HCT116 (cell line): Measurements from ENCODE around the gene VIT.

Experiments
- ATF3 ChIP-seq: IDR thresholded peaks from 2 replicates; pipeline ENCODE4 v1.6.1; 2012
- CTCF ChIP-seq, 3 experiments: fragments of 200-600 bp in 1 of 3; sonication (generic) in 1 of 3; IDR thresholded peaks in 2 of 3; conservative IDR thresholded peaks in 1 of 3; 2 replicates each; pipeline ENCODE4 v1.5.1; 2012 to 2017; ENCODE audit warnings: low read depth in 2 of 3, low read length in 2 of 3, antibody characterized with exemption in 1 of 3, borderline replicate concordance in 1 of 3, control low read depth in 1 of 3, mild to moderate bottlenecking in 1 of 3, mixed read lengths in 1 of 3, mixed run types in 1 of 3, moderate library complexity in 1 of 3; ENCODE audit not compliant: insufficient read depth in 1 of 3
- EZH2 ChIP-seq: fragments of 200-600 bp; sonication (generic); IDR thresholded peaks from 2 replicates; pipeline ENCODE4 v1.6.1; 2017; ENCODE audit warnings: antibody characterized with exemption, mixed run types
- EZH2phosphoT487 ChIP-seq: fragments of 200-600 bp; IDR thresholded peaks from 2 replicates; pipeline ENCODE4 v1.6.1; 2018; ENCODE audit warnings: antibody characterized with exemption, borderline replicate concordance
- POLR2A ChIP-seq: IDR thresholded peaks from 2 replicates; pipeline ENCODE4 v1.7.0; 2011; ENCODE audit warnings: borderline replicate concordance; ENCODE audit not compliant: insufficient read depth, insufficient read length; ENCODE audit errors: extremely low read depth
- POLR2AphosphoS5 ChIP-seq: IDR thresholded peaks from 2 replicates; pipeline ENCODE4 v1.6.1; 2011; ENCODE audit warnings: mild to moderate bottlenecking, low read depth, low read length, moderate library complexity
- RAD21 ChIP-seq: IDR thresholded peaks from 2 replicates; pipeline ENCODE4 v1.6.1; 2012; ENCODE audit warnings: low read depth, mild to moderate bottlenecking
- SP1 ChIP-seq: IDR thresholded peaks from 2 replicates; pipeline ENCODE4 v1.6.1; 2012; ENCODE audit warnings: low read depth
- ZFX ChIP-seq: fragments of 450-650 bp; IDR thresholded peaks from 2 replicates; pipeline ENCODE4 v1.6.1; 2017
- ZNF274 ChIP-seq: fragments of 200-500 bp; sonication (Bioruptor generic); IDR thresholded peaks from 2 replicates; pipeline ENCODE4 v1.6.1; 2014; ENCODE audit warnings: mild to moderate bottlenecking, low read depth, low read length, inconsistent platforms

GRCh38 chr2:36727550-36727949 is 31.0 kb downstream of the VIT start:
- no peak for TF ChIP-seq EZH2
- no peak for TF ChIP-seq ZFX
- TF ChIP-seq CTCF (IDR thresholded peaks at IDR 0.05 in 2 of 3, conservative IDR thresholded peaks at IDR 0.05 in 1 of 3; ENCODE audit: borderline replicate concordance in 1 of 3, insufficient read depth in 1 of 3, low read depth in 2 of 3, low read length in 2 of 3), result no peak
- TF ChIP-seq POLR2AphosphoS5, result no peak
- TF ChIP-seq ZNF274, result no peak
- TF ChIP-seq RAD21, result no peak
- TF ChIP-seq EZH2phosphoT487, result no peak
- no peak for TF ChIP-seq SP1
- no peak for TF ChIP-seq POLR2A
- no peak for TF ChIP-seq ATF3
